Smooth muscle cell (in vitro differentiated cells): ENCODE measurements around the gene RAB38. TPM values are rescaled to one million over a fixed set of nuclear protein-coding genes. Genes with fewer than 3 reads are reported as not detected.

Source experiments
- DNase-seq: peaks from one replicate; lab custom pipeline; 2025; ENCODE audit not compliant: unreplicated experiment; lab: John Stamatoyannopoulos, UW
- H2AFZ ChIP-seq: fragments of 200-600 bp; sonication (generic); 2 replicates; pipeline ENCODE4 v1.6.0; 2016; ENCODE audit warnings: antibody characterized with exemption, low read depth, mild to moderate bottlenecking
- H3F3A ChIP-seq: fragments of 200-600 bp; sonication (generic); 2 replicates; pipeline ENCODE4 v1.6.0; 2017; ENCODE audit warnings: antibody characterized with exemption, low read depth
- H3K27ac ChIP-seq: fragments of 200-600 bp; sonication (generic); 2 replicates; pipeline ENCODE4 v1.5.1; 2016; ENCODE audit warnings: low read depth, mild to moderate bottlenecking
- H3K27me3 ChIP-seq: fragments of 200-600 bp; sonication (generic); 2 replicates; pipeline ENCODE4 v1.6.1; 2016; ENCODE audit warnings: low read depth, mild to moderate bottlenecking
- H3K36me3 ChIP-seq: fragments of 200-600 bp; sonication (generic); 2 replicates; pipeline ENCODE4 v1.5.1; 2016; ENCODE audit warnings: low read depth
- H3K4me1 ChIP-seq: fragments of 200-600 bp; sonication (generic); 2 replicates; pipeline ENCODE4 v1.5.1; 2016; ENCODE audit warnings: low read depth
- H3K4me2 ChIP-seq: fragments of 200-600 bp; sonication (generic); 2 replicates; pipeline ENCODE4 v1.6.0; 2016; ENCODE audit warnings: mild to moderate bottlenecking
- H3K4me3 ChIP-seq: fragments of 200-600 bp; sonication (generic); 2 replicates; pipeline ENCODE4 v1.5.1; 2016; ENCODE audit warnings: mild to moderate bottlenecking
- H3K79me2 ChIP-seq: fragments of 200-600 bp; sonication (generic); 2 replicates; pipeline ENCODE4 v1.6.0; 2016; ENCODE audit warnings: low read depth, mild to moderate bottlenecking
- H3K9ac ChIP-seq: fragments of 200-600 bp; sonication (generic); 2 replicates; pipeline ENCODE4 v1.6.0; 2016; ENCODE audit warnings: low read depth
- H3K9me3 ChIP-seq: fragments of 200-600 bp; sonication (generic); replicated peaks from 2 replicates; pipeline ENCODE4 v1.5.1; 2016; ENCODE audit warnings: low read depth
- H4K20me1 ChIP-seq: fragments of 200-600 bp; sonication (generic); 2 replicates; pipeline ENCODE4 v1.6.0; 2016; ENCODE audit warnings: low read depth
- CTCF ChIP-seq: fragments of 200-600 bp; sonication (generic); IDR thresholded peaks from 2 replicates; pipeline ENCODE4 v1.5.1; 2017; ENCODE audit warnings: borderline replicate concordance, mild to moderate bottlenecking, antibody characterized with exemption; ENCODE audit not compliant: insufficient read depth, poor library complexity, severe bottlenecking
- WGBS: methylation state at CpG from one replicate; pipeline ENCODE4 v1.1.7; 2016; ENCODE audit warnings: low lambda C conversion rate; 5-methylcytosine and 5-hydroxymethylcytosine counted together
- microRNA-seq: library from miRNA; unstranded; fragments of <30 nt; microRNA quantifications from one replicate; pipeline ENCODE4, GENCODE V29; 2016; ENCODE audit warnings: borderline number of aligned reads
- polyA plus RNA-seq: library from polyadenylated mRNA; unstranded; fragments of >200 nt; fragmentation: Nextera tagmentation; extraction: Ambion mirVana; gene quantifications from 2 replicates; pipeline ENCODE4 v1.2.1, GENCODE V29; 2016
- small RNA-seq: library from RNA; depleted of rRNA; stranded (forward); fragments of <200 nt; gene quantifications from one replicate; pipeline ENCODE3, GENCODE V24; 2014
- total RNA-seq: library from RNA; depleted of rRNA; stranded (reverse); fragments of >200 nt; gene quantifications from 2 replicates; pipeline ENCODE4 v1.2.3, GENCODE V29; 2014

Gene RAB38
- total and polyA plus RNA-seq, 2 experiments from 2014 or later = 1.9 to 8.4 TPM

- TF ChIP-seq CTCF = no peak
- no peaks in the 10 kb centered on the region for H4K20me1 ChIP-seq
- no peaks in the 10 kb centered on the region for H3K9me3 ChIP-seq
- no peaks in the 10 kb centered on the region for H3K4me1 ChIP-seq
- no peak overlapping the region for H2AFZ ChIP-seq
- H3K9ac ChIP-seq = no peak overlapping the region
- H3K4me3 ChIP-seq = no peak overlapping the region
- H3K27ac ChIP-seq = no peak overlapping the region
- no peaks in the 10 kb centered on the region for H3K27me3 ChIP-seq
- 95% methylated on average over 17 of the region's 27 CpGs for WGBS
- no peak for DNase-seq
- H3K4me2 ChIP-seq = no peak overlapping the region
- H3F3A ChIP-seq = no peaks in the 10 kb centered on the region
- no peaks in the 10 kb centered on the region for H3K79me2 ChIP-seq
- H3K36me3 ChIP-seq = no peaks in the 10 kb centered on the region
These were observed 106.2 kb downstream of the RAB38 start for GRCh38 chr11:88068848-88069554.

- Histone ChIP-seq H3K27ac (no peak overlapping the region), H2AFZ (no peak overlapping the region), H3K4me1 (no peaks in the 10 kb centered on the region), H3K36me3 (no peaks in the 10 kb centered on the region), H3K4me2 (no peak overlapping the region), H3K9me3 (no peaks in the 10 kb centered on the region), H3F3A (no peaks in the 10 kb centered on the region), H4K20me1 (no peaks in the 10 kb centered on the region), H3K27me3 (no peaks in the 10 kb centered on the region), H3K4me3 (no peak overlapping the region), H3K79me2 (no peaks in the 10 kb centered on the region), H3K9ac (no peak overlapping the region)
- DNase-seq = no peak
- TF ChIP-seq CTCF = no peak
- WGBS = 90% methylated on average over 2 of the region's 2 CpGs
These were observed 109.2 kb downstream of the RAB38 start for GRCh38 chr11:88066090-88066489.

DNA sequence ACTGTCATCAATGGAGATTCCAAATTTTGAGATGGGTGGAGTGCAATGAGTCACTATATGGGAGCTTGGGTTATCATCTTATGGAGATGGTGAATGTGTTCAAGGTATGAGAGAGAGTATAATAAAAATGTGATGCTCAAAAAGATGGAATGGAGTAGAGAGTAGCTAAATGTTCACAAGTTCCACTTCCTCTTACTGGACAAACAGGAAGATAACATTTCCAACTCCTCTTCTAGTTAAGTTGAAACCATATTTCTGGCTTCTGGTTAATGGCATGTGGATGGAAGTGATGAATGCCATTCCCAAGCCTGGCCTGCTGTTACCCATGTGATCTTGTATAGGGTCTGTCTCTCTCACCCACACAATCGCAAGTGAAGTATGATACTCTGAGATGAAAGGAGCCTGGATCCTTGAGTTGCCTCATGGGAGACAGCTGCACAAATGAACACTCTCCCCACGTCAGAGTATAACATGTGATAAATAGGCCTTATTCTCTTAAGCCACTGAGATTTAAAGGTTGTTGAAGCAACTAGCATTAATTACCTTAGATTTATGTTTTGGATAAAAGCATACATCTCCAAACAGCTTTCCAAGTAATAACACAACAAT, 111.0 kb downstream of the RAB38 start:
- TF ChIP-seq CTCF = no peak

More for the DNA sequence above, 111.0 kb downstream of the RAB38 start:
- WGBS = 78% methylated on average over 2 of the region's 2 CpGs
- Histone ChIP-seq H3K27me3 (no peaks in the 10 kb centered on the region), H3K27ac (no peak overlapping the region), H3K4me1 (no peaks in the 10 kb centered on the region), H4K20me1 (no peaks in the 10 kb centered on the region), H3K9me3 (no peaks in the 10 kb centered on the region), H3K4me3 (no peak overlapping the region), H2AFZ (no peak overlapping the region), H3K79me2 (no peaks in the 10 kb centered on the region), H3K36me3 (no peaks in the 10 kb centered on the region), H3K4me2 (no peak overlapping the region), H3F3A (no peaks in the 10 kb centered on the region), H3K9ac (no peak overlapping the region)
- DNase-seq = no peak

Small RNA genes lying within 50 kb of the gene (microRNA-seq; reads per million reads assigned to microRNA genes)
- not detected for gene MIR3166

Small RNA genes lying within 50 kb of the gene (small RNA-seq; reads per million reads assigned to genes)
- gene MIR3166 = not detected
- not detected for gene RF00019

Other genes with a start within 250 kb of the RAB38 start
- gene CTSC, start 162.3 kb upstream of the RAB38 start, total RNA-seq = 79.0 and 91.8 TPM in 2 replicates
- 74.3 and 81.1 TPM in 2 replicates for gene CTSC, start 162.3 kb upstream of the RAB38 start, polyA plus RNA-seq